Neural cell (in vitro differentiated cells): Measurements from ENCODE around the gene FNDC7.

ENCODE experiments used
- POLR2AphosphoS5 ChIP-seq: IDR thresholded peaks from 2 replicates; pipeline ENCODE4 v1.6.1; 2012
- RAD21 ChIP-seq: fragments of 450-650 bp; conservative IDR thresholded peaks from 2 replicates; pipeline ENCODE4 v1.6.1; 2014; ENCODE audit warnings: antibody characterized with exemption, mild to moderate bottlenecking, moderate library complexity
- TF ChIP-seq, protein P1 (sequence below): fragments of 450-650 bp; IDR thresholded peaks from 2 replicates; pipeline ENCODE4 v1.5.1; 2014; ENCODE audit warnings: antibody characterized with exemption, mild to moderate bottlenecking, moderate library complexity; ENCODE audit not compliant: poor library complexity, severe bottlenecking

DNA sequence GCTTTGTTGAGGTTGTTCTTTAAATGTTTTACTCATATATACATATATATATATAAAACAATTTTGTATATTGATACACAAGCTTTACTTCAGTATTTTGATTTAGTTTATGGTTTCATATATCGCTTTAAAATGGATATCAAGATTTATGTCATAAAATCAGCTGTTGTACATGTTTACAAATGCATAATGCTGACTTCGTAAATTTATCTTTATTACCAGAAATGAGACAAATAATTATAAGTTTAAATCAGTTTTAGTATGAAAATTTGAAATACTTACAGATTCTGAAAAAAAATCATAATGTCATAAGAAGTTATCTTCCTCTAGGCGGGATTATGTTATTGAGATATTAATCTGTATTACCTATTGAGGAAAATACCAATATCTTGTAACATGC lies 40.7 kb downstream of the FNDC7 start:
- TF ChIP-seq, protein P1, sequence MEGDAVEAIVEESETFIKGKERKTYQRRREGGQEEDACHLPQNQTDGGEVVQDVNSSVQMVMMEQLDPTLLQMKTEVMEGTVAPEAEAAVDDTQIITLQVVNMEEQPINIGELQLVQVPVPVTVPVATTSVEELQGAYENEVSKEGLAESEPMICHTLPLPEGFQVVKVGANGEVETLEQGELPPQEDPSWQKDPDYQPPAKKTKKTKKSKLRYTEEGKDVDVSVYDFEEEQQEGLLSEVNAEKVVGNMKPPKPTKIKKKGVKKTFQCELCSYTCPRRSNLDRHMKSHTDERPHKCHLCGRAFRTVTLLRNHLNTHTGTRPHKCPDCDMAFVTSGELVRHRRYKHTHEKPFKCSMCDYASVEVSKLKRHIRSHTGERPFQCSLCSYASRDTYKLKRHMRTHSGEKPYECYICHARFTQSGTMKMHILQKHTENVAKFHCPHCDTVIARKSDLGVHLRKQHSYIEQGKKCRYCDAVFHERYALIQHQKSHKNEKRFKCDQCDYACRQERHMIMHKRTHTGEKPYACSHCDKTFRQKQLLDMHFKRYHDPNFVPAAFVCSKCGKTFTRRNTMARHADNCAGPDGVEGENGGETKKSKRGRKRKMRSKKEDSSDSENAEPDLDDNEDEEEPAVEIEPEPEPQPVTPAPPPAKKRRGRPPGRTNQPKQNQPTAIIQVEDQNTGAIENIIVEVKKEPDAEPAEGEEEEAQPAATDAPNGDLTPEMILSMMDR = no peak
- TF ChIP-seq RAD21 (no peak), POLR2AphosphoS5 (no peak)
